SH-SY5Y (cell line): ENCODE results near the gene MTX3.

Experiments
- GATA2 ChIP-seq: IDR thresholded peaks from 2 replicates; pipeline ENCODE4 v1.6.1; 2011; ENCODE audit warnings: mild to moderate bottlenecking, low read depth, low read length
- GATA3 ChIP-seq: IDR thresholded peaks from 2 replicates; pipeline ENCODE4 v1.6.1; 2011; ENCODE audit warnings: low read depth, mild to moderate bottlenecking, low read length, moderate library complexity

MTX3 gene

GRCh38 chr5:79999722-80000121 is 8.7 kb upstream of the MTX3 start:
- TF ChIP-seq GATA2 (no peak), GATA3 (no peak)

- TF ChIP-seq GATA2 (no peak), GATA3 (no peak)
Measured at GRCh38 chr5:79992891-79993657, 2.0 kb upstream of the MTX3 start.

GRCh38 chr5:79990205-79990597 is 861 bp downstream of the MTX3 start:
- TF ChIP-seq GATA3 (no peak), GATA2 (no peak)

- TF ChIP-seq GATA3 (no peak), GATA2 (no peak)
Measured at GRCh38 chr5:79986260-79986659, 4.8 kb downstream of the MTX3 start.

- TF ChIP-seq GATA2 (no peak), GATA3 (no peak)
Measured at GRCh38 chr5:79985288-79985687, 5.8 kb downstream of the MTX3 start.

GRCh38 chr5:79984363-79984762 is 6.7 kb downstream of the MTX3 start:
- TF ChIP-seq GATA2 (no peak), GATA3 (no peak)

GRCh38 chr5:79983618-79984017 is 7.4 kb downstream of the MTX3 start:
- TF ChIP-seq GATA2 (no peak), GATA3 (no peak)

- TF ChIP-seq GATA2, result no peak
- TF ChIP-seq GATA3, result no peak
Measured at GRCh38 chr5:79982136-79982535, 8.9 kb downstream of the MTX3 start.

- no peak for TF ChIP-seq GATA3
- no peak for TF ChIP-seq GATA2
Measured at GRCh38 chr5:79976759-79977515, 14.1 kb downstream of the MTX3 start.

GRCh38 chr5:79975422-79975821 is 15.6 kb downstream of the MTX3 start:
- TF ChIP-seq GATA2, result no peak
- TF ChIP-seq GATA3, result no peak

GRCh38 chr5:79974886-79975285 is 16.2 kb downstream of the MTX3 start:
- TF ChIP-seq GATA2, result no peak
- TF ChIP-seq GATA3, result no peak

GRCh38 chr5:79973996-79974395 is 17.1 kb downstream of the MTX3 start:
- no peak for TF ChIP-seq GATA3
- TF ChIP-seq GATA2, result no peak

- TF ChIP-seq GATA2 (no peak), GATA3 (no peak)
Measured at GRCh38 chr5:79973511-79973910, 17.6 kb downstream of the MTX3 start.

GRCh38 chr5:79971156-79971555 is 19.9 kb downstream of the MTX3 start:
- TF ChIP-seq GATA2, result no peak
- TF ChIP-seq GATA3, result no peak

GRCh38 chr5:79966448-79966847 is 24.6 kb downstream of the MTX3 start:
- no peak for TF ChIP-seq GATA3
- TF ChIP-seq GATA2, result no peak

GRCh38 chr5:79964136-79964535 is 26.9 kb downstream of the MTX3 start:
- TF ChIP-seq GATA3, result no peak
- TF ChIP-seq GATA2, result no peak
